GM21717 (cell line): ENCODE data around the gene CRIM1.

Source experiments
- ATAC-seq: cut with Tn5 transposase; IDR thresholded peaks from one replicate; pipeline ENCODE4 v1.9.1; 2021; ENCODE audit warnings: mild to moderate bottlenecking, moderate library complexity; ENCODE audit not compliant: unreplicated experiment

Gene CRIM1

GRCh38 chr2:36452260-36452659 lies 96.7 kb downstream of the CRIM1 start:
- no peak for ATAC-seq

- ATAC-seq, result no peak
Observed at GRCh38 chr2:36453652-36454051, 98.1 kb downstream of the CRIM1 start.

GRCh38 chr2:36455011-36455410 lies 99.4 kb downstream of the CRIM1 start:
- ATAC-seq, result no peak

GRCh38 chr2:36455788-36456187 lies 100.2 kb downstream of the CRIM1 start:
- ATAC-seq, result no peak

GRCh38 chr2:36456227-36457175 lies 100.9 kb downstream of the CRIM1 start:
- ATAC-seq, result no peak

- no peak for ATAC-seq
Observed at GRCh38 chr2:36458106-36458505, 102.5 kb downstream of the CRIM1 start.

GRCh38 chr2:36459725-36460137 lies 104.2 kb downstream of the CRIM1 start:
- no peak for ATAC-seq

GRCh38 chr2:36461039-36461681 lies 105.6 kb downstream of the CRIM1 start:
- peak; percentile 74 for ATAC-seq

- ATAC-seq, result no peak
Observed at GRCh38 chr2:36462311-36462935, 106.8 kb downstream of the CRIM1 start.

GRCh38 chr2:36463365-36463764 lies 107.8 kb downstream of the CRIM1 start:
- no peak for ATAC-seq

GRCh38 chr2:36464006-36464721 lies 108.6 kb downstream of the CRIM1 start:
- no peak for ATAC-seq

- ATAC-seq, result no peak
Observed at GRCh38 chr2:36466135-36466534, 110.6 kb downstream of the CRIM1 start.

GRCh38 chr2:36468463-36469105 lies 113.0 kb downstream of the CRIM1 start:
- ATAC-seq, result no peak

- ATAC-seq, result no peak
Observed at GRCh38 chr2:36469106-36469477, 113.5 kb downstream of the CRIM1 start.

- ATAC-seq, result no peak
Observed at GRCh38 chr2:36469710-36470109, 114.1 kb downstream of the CRIM1 start.

GRCh38 chr2:36473230-36473629 lies 117.7 kb downstream of the CRIM1 start:
- no peak for ATAC-seq

- ATAC-seq, result no peak
Observed at GRCh38 chr2:36476411-36476810, 120.8 kb downstream of the CRIM1 start.

- ATAC-seq, result no peak
Observed at GRCh38 chr2:36477315-36477714, 121.7 kb downstream of the CRIM1 start.

- no peak for ATAC-seq
Observed at GRCh38 chr2:36477746-36478145, 122.2 kb downstream of the CRIM1 start.

GRCh38 chr2:36478332-36478738 lies 122.8 kb downstream of the CRIM1 start:
- no peak for ATAC-seq

- no peak for ATAC-seq
Observed at GRCh38 chr2:36478999-36479398, 123.4 kb downstream of the CRIM1 start.
